ENCODE results near the gene ERVFRD-1.
"Not testable (repeated sequence)": the region's sequence is repeated elsewhere in the genome, so short reads cannot be mapped to it uniquely, and the experiment has no call there.

Gene ERVFRD-1

DNA sequence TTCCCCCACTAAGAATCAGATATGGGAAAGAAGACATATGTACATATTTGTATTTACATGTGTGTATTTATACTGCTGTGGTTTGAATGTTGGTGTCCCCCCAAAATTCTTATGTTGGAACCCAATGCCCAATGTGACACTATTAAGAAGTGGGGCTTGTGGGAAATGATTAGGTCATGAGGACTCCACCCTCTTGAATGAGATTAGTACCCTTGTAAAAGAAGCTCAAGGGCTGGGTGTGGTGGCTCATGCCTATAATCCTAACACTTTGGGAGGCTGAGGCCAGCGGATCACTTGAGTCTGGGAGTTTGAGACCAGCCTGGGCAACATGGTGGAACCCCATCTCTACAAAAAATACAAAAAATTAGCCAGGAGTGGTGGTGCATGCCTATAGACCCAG, 21.8 kb downstream of the ERVFRD-1 start:
- Mint-ChIP-seq H3K4me1 (ENCODE audit: low read depth) (peaks cover 7% of the 10 kb centered on the region), H3K27me3 (ENCODE audit: low read depth) (peaks cover 4% of the 10 kb centered on the region), H3K9me3 (no peaks in the 10 kb centered on the region), H3K27ac (no peak overlapping the region), H3K36me3 (ENCODE audit: low read depth) (no peaks in the 10 kb centered on the region), H3K4me3 (no peak overlapping the region)
- DNase-seq (ENCODE audit: low spot score): no peak

DNA sequence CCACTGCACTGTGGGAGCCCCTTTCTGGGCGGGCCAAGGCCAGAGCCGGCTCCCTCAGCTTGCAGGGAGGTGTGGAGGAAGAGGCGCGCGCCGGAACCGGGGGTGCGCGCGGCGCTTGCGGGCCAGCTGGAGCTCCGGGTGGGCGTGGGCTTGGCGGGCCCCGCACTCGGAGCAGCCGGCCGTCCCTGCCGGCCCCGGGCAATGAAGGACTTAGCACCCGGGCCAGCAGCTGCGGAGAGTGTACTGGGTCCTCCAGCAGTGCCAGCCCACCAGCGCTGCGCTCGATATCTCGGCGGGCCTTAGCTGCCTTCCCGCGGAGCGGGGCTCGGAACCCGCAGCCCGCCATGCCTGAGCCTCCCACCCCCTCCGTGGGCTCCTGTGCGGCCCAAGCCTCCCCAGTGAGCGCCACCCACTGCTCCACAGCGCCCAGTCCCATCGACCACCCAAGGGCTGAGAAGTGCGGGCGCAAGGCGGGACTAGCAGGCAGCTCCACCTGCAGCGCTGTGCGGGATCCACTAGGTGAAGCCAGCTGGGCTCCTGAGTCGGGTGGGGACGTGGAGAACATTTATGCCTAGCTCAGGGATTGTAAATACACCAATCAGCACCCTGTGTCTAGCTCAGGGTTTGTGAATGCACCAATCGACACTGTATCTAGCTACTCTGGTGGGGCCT, 24.2 kb downstream of the ERVFRD-1 start:
- not testable (repeated sequence) for H3K9me3 Mint-ChIP-seq; H3K27me3 Mint-ChIP-seq (ENCODE audit: low read depth); H3K27ac Mint-ChIP-seq; H3K36me3 Mint-ChIP-seq (ENCODE audit: low read depth); H3K4me1 Mint-ChIP-seq (ENCODE audit: low read depth); H3K4me3 Mint-ChIP-seq; DNase-seq (ENCODE audit: low spot score)

DNA sequence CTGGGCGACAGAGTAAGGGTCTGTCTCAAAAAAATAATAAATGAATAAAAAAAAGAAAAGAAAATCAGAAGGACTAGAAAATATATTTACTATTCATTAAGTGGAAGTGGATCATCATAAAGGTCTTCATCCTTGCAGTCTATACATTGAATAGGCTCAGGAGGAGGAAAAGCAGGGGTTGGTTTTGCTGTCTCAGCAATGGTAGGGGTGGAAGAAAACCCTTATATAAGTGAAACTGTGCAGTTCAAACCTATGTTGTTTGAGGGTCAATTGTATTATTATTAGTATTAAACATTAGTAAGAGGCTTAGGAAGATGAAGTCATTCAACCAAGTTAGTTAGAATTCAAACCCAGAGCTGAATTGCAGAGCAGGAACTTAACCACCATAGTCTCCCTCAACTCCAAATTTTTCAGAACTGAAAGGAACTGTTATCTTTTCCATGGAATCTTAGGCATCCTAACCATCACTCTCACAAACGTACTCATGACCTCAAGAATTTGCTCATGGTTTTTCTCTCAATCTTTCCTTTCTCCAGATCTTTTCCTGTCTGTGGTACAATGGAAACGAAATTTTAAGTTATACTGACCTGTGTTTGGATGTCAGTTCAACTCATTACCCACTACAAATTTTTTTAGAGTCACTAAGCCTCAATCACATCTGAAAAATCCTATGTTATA, 25.6 kb downstream of the ERVFRD-1 start:
- Mint-ChIP-seq H3K27me3 (ENCODE audit: low read depth) (peaks cover 7% of the 10 kb centered on the region), H3K9me3 (no peaks in the 10 kb centered on the region), H3K36me3 (ENCODE audit: low read depth) (no peaks in the 10 kb centered on the region), H3K4me1 (ENCODE audit: low read depth) (no peaks in the 10 kb centered on the region), H3K4me3 (no peak overlapping the region), H3K27ac (no peak overlapping the region)
- no peak for DNase-seq (ENCODE audit: low spot score)

DNA sequence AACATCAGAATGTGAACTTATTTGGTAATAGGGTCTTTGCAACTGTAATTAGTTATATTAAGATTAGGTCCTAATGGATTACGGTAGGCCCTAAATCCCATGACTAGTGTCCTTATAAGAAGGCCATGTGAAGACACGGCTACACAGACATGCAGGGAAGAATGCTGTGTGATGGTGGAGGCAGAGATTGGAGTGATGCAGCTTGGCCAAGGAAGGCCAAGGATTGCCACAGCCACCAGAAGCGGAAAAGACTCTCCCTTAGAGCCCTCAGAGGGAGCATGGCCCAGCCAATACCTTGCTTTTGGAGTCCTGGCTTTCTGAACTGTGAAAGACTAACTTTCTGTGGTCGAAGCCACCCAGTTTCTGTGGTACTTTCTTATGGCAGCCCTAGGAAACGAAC, 27.6 kb downstream of the ERVFRD-1 start:
- no peak overlapping the region for H3K27ac Mint-ChIP-seq

DNA sequence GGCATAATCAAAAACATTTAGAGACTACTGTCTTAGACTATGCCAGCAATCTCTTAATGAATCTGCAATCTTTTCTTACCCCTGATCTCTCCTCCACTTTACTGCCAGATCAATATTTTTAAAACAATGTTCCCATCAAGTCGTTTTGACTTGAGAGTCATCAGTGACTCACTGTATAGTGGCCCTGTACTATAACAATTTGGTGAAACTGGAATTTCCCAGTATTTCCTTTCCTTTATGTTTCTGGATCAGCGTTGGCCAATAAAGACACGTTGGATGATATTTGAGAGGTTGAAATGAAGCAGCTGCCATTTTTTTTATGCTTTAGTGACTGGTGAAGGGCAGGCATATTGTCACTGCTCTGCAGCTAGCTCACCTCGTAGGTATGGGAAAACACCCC, 28.0 kb downstream of the ERVFRD-1 start:
- H3K36me3 Mint-ChIP-seq (ENCODE audit: low read depth): no peaks in the 10 kb centered on the region
- H3K4me1 Mint-ChIP-seq (ENCODE audit: low read depth): no peaks in the 10 kb centered on the region
- no peak overlapping the region for H3K4me3 Mint-ChIP-seq
- H3K9me3 Mint-ChIP-seq: no peaks in the 10 kb centered on the region
- H3K27ac Mint-ChIP-seq: no peak overlapping the region
- peaks cover 4% of the 10 kb centered on the region for H3K27me3 Mint-ChIP-seq (ENCODE audit: low read depth)
- no peak for DNase-seq (ENCODE audit: low spot score)

More for the DNA sequence above, 27.6 kb downstream of the ERVFRD-1 start:
- H3K27me3 Mint-ChIP-seq (ENCODE audit: low read depth): peaks cover 6% of the 10 kb centered on the region
- DNase-seq (ENCODE audit: low spot score): no peak
- no peaks in the 10 kb centered on the region for H3K9me3 Mint-ChIP-seq
- H3K36me3 Mint-ChIP-seq (ENCODE audit: low read depth): no peaks in the 10 kb centered on the region
- H3K4me3 Mint-ChIP-seq: no peak overlapping the region
- no peaks in the 10 kb centered on the region for H3K4me1 Mint-ChIP-seq (ENCODE audit: low read depth)

DNA sequence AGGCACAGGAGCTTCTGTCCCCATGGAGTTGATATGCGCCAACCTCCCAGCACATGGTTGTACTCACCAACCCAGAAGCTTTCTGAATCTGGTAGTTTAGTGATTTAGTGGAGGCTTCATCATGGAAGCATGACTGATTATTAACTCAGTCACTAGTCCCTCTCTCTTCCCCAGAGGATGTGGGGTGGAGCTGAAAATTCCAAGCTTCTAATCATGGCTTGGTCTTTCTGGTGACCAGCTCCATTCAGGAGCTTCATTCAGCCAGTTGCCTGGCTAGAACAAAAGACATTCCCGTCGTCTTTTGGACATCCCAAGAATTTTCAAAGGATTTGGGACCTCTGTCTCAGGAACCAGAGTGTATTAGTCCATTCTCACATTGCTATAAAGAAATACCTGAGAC, 31.2 kb downstream of the ERVFRD-1 start:
- DNase-seq (ENCODE audit: low spot score): no peak

DNA sequence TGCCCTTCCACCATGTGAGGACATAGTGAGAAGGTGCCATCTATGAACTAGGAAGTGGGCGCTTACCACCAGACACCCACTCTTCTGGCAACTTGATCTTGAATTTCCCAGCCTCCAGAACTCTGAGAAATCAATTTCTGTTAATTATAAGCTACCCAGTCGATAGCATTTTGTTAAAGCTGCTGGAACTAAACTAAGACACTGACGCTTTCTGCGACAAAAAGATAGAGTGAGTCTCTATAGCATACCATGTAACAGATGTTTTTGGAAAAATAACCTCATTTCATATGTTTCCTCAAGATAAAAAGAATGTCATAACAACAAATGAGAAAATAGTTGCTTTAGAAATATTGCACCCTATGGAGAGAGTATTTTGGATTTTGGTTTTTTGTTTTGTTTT, 33.3 kb downstream of the ERVFRD-1 start:
- Mint-ChIP-seq H3K36me3 (ENCODE audit: low read depth) (no peaks in the 10 kb centered on the region), H3K9me3 (no peaks in the 10 kb centered on the region), H3K4me1 (ENCODE audit: low read depth) (no peaks in the 10 kb centered on the region), H3K4me3 (no peak overlapping the region), H3K27me3 (ENCODE audit: low read depth) (peaks cover 4% of the 10 kb centered on the region), H3K27ac (no peak overlapping the region)
- no peak for DNase-seq (ENCODE audit: low spot score)

More for the DNA sequence above, 31.2 kb downstream of the ERVFRD-1 start:
- Mint-ChIP-seq H3K4me1 (ENCODE audit: low read depth) (no peaks in the 10 kb centered on the region), H3K27ac (no peak overlapping the region), H3K4me3 (no peak overlapping the region), H3K9me3 (no peaks in the 10 kb centered on the region), H3K27me3 (ENCODE audit: low read depth) (peaks cover 4% of the 10 kb centered on the region), H3K36me3 (ENCODE audit: low read depth) (no peaks in the 10 kb centered on the region)

DNA sequence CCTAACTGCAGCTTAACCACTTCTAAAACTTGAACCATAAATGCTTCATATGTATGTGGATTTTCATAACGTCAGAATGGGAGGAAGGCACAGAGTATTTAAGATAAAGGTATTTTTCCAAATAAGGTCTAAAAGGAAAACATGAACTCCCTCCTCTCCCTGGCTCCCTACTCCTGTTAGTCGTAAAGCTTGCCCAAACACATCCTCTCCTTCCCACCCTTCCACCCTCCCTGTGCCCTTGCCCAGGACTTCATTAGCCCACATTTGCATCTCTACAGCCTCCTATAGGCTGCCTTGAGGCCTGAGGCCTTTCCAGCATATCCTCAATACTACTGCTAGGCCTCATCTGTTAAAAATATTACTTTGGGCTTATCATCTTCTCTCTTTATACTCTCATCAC, 35.0 kb downstream of the ERVFRD-1 start:
- H3K4me1 Mint-ChIP-seq (ENCODE audit: low read depth): no peaks in the 10 kb centered on the region
- no peak overlapping the region for H3K27ac Mint-ChIP-seq
- no peaks in the 10 kb centered on the region for H3K36me3 Mint-ChIP-seq (ENCODE audit: low read depth)
- H3K4me3 Mint-ChIP-seq: no peak overlapping the region
- DNase-seq (ENCODE audit: low spot score): no peak
- no peaks in the 10 kb centered on the region for H3K9me3 Mint-ChIP-seq
- peaks cover 4% of the 10 kb centered on the region for H3K27me3 Mint-ChIP-seq (ENCODE audit: low read depth)

DNA sequence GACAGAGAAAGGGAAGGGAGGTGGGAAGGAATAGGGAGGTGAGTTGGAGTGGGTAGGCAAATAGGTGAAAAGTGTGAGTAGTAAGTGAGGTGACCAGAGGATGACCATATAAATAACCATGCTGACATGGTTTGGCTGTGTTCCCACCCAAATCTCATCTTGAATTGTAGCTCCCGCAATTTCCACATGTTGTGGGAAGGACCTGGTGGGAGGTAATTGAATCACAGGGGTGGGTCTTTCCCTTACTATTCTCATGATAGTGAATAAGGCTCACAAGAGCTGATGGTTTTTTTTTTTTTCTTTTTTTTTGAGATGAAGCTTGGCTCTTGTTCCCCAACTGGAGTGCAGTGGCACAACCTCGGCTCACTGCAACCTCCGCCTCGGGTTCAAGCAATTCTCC, 39.4 kb downstream of the ERVFRD-1 start:
- H3K27ac Mint-ChIP-seq: no peak overlapping the region
- no peak for DNase-seq (ENCODE audit: low spot score)
- no peaks in the 10 kb centered on the region for H3K36me3 Mint-ChIP-seq (ENCODE audit: low read depth)
- peaks cover 4% of the 10 kb centered on the region for H3K27me3 Mint-ChIP-seq (ENCODE audit: low read depth)
- H3K4me1 Mint-ChIP-seq (ENCODE audit: low read depth): no peaks in the 10 kb centered on the region
- no peak overlapping the region for H3K4me3 Mint-ChIP-seq
- no peaks in the 10 kb centered on the region for H3K9me3 Mint-ChIP-seq

DNA sequence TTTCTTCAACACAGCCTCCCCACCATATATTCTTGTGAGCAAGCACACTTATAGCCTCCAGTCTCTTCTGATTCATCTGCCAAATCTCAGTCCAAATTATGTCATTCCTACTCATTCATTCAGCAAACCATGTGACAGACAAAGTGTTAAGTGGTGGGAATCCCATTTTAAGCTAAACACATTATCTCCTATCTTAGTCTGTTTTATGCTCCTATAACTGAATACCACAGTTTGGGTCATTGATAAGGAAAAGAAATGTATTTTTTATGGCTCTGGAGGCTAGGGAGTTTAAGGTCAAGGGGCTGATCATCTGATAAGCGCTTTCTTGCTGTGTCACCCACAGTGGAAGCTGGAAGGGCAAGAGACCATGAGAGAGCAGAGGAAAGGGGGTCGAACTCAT, 41.8 kb downstream of the ERVFRD-1 start:
- no peak overlapping the region for H3K4me3 Mint-ChIP-seq
- H3K36me3 Mint-ChIP-seq (ENCODE audit: low read depth): no peaks in the 10 kb centered on the region
- H3K27me3 Mint-ChIP-seq (ENCODE audit: low read depth): peaks cover 4% of the 10 kb centered on the region
- no peak for DNase-seq (ENCODE audit: low spot score)
- no peaks in the 10 kb centered on the region for H3K9me3 Mint-ChIP-seq
- H3K4me1 Mint-ChIP-seq (ENCODE audit: low read depth): no peaks in the 10 kb centered on the region
- no peak overlapping the region for H3K27ac Mint-ChIP-seq

DNA sequence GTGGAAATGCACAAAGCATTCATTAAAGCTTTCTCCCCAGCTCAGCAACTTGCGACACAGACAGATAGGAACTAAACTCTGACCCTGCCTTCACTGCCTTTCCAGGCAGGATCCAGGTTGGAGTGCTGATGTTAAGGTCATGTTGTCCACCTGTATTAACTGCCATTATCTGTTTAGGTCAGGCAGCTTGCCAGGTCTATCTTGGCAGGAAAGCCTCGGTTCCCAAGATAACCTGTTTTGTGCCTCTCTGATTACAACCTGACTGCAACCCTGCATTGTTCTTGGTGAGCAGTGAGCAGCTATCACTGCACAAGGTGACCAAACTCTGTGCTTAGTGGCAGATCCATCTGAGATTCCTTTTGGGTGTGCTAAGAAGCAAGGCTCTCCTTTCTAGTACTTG, 44.2 kb downstream of the ERVFRD-1 start:
- Mint-ChIP-seq H3K4me1 (ENCODE audit: low read depth) (no peaks in the 10 kb centered on the region), H3K27me3 (ENCODE audit: low read depth) (peaks cover 9% of the 10 kb centered on the region), H3K36me3 (ENCODE audit: low read depth) (no peaks in the 10 kb centered on the region), H3K27ac (no peak overlapping the region), H3K9me3 (no peaks in the 10 kb centered on the region), H3K4me3 (no peak overlapping the region)
- DNase-seq (ENCODE audit: low spot score): no peak

DNA sequence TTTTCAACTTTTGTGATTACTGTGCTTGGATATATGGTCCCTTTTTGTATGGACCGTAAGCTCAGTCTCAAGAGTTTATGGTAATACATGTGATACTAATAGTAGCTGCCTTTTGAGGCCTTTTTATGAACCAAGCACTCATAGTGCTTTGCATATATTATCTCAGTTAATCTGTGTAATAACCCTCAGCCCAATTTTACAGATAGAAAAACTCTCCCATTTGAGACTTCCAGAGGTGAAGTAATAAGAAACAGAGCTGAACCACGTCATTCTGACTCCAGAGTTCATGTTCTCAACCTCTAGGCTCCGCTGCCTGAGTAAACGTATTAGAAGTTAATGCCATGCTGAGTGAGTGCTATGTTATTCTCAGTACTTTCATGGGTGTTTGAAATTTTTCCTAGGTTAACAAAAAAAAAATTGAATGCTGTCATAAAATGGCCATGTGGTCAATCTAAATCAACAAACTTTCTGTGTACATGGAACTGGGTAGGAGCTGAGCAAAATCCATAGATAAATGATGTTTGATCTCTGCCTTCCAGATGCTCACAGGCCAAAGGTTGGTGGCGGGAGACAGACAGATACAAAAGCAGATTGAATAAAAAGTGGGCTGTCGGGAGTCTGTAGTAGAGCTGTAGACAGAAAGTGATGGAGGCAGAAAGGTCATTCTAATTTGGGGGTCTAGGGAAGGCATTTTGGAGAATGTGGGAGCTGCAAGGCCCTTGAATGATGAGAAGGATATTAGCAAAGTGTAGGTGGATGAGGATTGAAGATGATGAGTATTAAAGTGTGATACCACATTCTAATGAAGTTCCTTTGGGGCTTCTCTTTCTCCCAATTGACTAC, 44.8 kb downstream of the ERVFRD-1 start:
- Mint-ChIP-seq H3K4me1 (ENCODE audit: low read depth) (no peaks in the 10 kb centered on the region), H3K9me3 (no peaks in the 10 kb centered on the region), H3K27ac (no peak overlapping the region), H3K4me3 (no peak overlapping the region), H3K36me3 (ENCODE audit: low read depth) (no peaks in the 10 kb centered on the region), H3K27me3 (ENCODE audit: low read depth) (peaks cover 7% of the 10 kb centered on the region)
- no peak for DNase-seq (ENCODE audit: low spot score)

DNA sequence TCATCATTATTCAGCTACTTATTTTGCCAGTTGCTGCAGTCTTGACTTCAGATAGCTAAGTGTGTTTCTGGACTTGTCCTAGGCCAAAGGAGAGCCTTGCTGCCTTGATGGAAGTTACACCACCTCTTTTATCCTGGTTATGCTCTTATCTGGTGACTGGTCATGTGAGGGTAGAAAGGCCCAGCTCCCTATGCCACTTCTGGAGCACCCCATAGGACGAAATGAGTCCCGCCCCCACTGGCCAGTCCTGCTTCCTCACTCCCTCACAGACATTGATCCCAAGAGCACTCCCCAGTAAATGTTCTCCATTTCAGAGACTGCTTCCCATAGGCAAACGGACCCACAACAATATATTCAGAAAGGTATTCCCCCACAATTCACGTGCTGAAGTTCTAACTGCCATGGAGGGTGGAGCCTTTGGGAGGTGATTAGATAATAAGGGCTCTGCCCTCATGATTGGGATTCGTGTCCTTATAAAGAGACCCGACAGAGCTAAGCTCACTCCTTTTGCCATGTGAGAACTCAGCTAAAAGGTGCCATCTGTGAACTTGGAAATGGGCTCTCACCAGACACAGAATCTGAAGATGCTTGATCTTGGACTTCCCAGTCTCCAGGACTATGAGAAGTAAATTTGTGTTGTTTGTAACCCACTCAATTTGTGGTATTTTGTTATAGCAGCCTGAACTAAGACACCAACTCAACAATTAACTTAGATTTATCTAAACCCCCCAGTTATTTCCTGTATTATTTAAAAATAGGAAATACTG, 45.9 kb downstream of the ERVFRD-1 start:
- no peak overlapping the region for H3K27ac Mint-ChIP-seq
- no peaks in the 10 kb centered on the region for H3K4me1 Mint-ChIP-seq (ENCODE audit: low read depth)
- DNase-seq (ENCODE audit: low spot score): no peak
- no peak overlapping the region for H3K4me3 Mint-ChIP-seq
- H3K27me3 Mint-ChIP-seq (ENCODE audit: low read depth): peaks cover 5% of the 10 kb centered on the region
- H3K9me3 Mint-ChIP-seq: no peaks in the 10 kb centered on the region
- H3K36me3 Mint-ChIP-seq (ENCODE audit: low read depth): no peaks in the 10 kb centered on the region

DNA sequence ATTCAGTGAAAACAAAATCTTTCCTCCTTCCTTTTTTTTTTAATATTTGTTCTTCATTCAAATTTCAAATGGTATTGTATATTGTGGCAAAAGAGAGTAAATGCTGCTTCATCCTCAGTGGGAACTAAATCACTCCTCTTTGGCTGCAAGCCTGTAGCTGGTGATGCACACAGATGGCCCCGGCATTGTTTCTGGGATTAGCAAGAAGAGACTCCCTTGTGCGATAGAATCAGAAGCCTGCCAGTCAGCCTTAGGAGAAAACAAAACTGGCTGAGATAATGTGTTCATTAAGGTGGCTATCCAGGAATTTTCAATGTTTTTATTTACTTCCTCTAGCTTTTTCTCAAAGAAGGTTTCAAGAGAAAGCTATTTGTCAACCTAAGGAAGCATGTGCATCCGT, 46.7 kb downstream of the ERVFRD-1 start:
- Mint-ChIP-seq H3K27ac (no peak overlapping the region), H3K9me3 (no peaks in the 10 kb centered on the region), H3K4me3 (no peak overlapping the region), H3K27me3 (ENCODE audit: low read depth) (peaks cover 5% of the 10 kb centered on the region), H3K4me1 (ENCODE audit: low read depth) (no peaks in the 10 kb centered on the region), H3K36me3 (ENCODE audit: low read depth) (no peaks in the 10 kb centered on the region)
- no peak for DNase-seq (ENCODE audit: low spot score)
